ENCODE measurements around the gene LITAF.

DNA sequence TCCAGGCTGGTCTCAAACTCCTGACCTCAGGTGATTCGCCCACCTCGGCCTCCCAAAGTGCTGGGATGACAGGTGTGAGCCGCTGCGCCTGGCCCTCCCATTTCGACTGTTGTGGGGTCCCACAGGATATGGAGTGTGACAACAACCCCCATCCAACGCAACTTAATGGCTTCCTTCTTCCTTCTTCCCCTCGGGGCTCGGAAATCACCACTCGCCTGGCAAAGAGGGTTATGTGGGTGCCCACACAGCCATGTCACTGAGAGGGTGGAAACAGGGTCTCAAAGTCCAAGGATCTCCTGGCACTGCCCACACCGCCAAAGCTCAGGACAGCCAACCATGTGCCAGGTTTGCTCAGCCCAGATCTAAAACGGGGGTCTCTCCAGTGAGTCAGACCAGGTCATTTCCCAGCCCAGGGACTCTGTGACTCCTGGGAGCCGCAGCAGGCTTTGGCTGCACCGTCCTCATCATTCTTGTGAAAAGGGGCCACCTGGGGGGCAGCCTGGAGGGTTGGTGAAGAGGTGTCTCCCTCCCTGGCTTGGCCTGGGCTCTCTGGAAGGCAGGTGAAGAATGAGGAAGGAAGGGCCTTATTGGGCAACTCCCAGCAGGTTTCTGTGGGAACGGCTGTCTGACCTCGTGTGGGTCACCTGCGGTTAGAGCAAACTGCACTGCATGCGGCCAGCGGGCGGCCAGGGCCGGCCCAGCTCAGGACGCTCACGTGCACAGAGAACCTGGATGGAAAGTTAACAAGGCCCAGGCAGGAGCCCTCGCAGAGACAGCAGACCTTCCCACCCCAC is 25.3 kb upstream of the LITAF start:
- TF ChIP-seq, protein P1, sequence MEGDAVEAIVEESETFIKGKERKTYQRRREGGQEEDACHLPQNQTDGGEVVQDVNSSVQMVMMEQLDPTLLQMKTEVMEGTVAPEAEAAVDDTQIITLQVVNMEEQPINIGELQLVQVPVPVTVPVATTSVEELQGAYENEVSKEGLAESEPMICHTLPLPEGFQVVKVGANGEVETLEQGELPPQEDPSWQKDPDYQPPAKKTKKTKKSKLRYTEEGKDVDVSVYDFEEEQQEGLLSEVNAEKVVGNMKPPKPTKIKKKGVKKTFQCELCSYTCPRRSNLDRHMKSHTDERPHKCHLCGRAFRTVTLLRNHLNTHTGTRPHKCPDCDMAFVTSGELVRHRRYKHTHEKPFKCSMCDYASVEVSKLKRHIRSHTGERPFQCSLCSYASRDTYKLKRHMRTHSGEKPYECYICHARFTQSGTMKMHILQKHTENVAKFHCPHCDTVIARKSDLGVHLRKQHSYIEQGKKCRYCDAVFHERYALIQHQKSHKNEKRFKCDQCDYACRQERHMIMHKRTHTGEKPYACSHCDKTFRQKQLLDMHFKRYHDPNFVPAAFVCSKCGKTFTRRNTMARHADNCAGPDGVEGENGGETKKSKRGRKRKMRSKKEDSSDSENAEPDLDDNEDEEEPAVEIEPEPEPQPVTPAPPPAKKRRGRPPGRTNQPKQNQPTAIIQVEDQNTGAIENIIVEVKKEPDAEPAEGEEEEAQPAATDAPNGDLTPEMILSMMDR (IDR thresholded peaks at IDR 0.05): no peak
- TF ChIP-seq EZH2 (IDR thresholded peaks at IDR 0.05): no peak
- no peak for TF ChIP-seq EZH2phosphoT487 (IDR thresholded peaks at IDR 0.05)

Measured in neural progenitor cell (in vitro differentiated cells).